ENCODE measurements around the gene LNX2.

Gene LNX2

GRCh38 chr13:27605610-27606200, 14.6 kb downstream of the LNX2 start:
- DNase-seq = peak; percentile 17

GRCh38 chr13:27605099-27605498, 15.2 kb downstream of the LNX2 start:
- no peak for DNase-seq

DNA sequence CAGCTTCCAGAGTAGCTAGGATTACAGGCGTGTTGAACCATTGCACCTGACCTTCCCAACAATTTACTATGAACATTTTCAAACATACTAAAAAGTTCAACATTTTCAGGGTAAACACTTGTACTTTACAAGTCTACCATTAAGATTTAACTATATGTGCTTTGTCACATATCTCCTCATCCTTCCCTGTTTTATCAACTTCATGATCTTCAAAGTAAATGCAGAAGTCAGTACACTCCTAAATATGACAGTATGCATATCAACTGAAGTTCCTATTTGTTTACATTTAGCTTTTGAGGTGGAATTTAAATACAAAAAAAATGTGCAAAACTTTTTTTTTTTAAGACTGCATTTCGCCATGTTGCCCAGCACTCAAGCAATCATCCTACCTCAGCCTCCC, 18.5 kb downstream of the LNX2 start:
- DNase-seq = no peak

DNA sequence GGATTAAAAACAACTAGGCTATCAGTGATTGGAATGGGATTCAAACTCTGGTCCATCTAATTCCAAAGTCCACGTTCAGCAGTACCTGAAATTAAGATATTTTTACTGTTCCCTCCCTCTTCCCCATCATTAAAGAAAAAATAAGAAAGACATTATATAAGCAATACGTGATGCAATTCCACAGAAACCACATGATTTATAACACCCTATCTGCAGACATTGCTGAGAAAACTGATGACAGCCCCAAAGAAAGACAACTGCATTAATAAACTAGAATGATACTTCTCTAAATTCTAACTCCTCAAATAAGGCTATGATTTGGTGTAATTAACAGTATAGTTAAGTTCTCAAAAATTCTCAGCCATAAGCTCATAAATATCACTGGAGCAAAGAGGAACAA, 19.1 kb downstream of the LNX2 start:
- DNase-seq = no peak

DNA sequence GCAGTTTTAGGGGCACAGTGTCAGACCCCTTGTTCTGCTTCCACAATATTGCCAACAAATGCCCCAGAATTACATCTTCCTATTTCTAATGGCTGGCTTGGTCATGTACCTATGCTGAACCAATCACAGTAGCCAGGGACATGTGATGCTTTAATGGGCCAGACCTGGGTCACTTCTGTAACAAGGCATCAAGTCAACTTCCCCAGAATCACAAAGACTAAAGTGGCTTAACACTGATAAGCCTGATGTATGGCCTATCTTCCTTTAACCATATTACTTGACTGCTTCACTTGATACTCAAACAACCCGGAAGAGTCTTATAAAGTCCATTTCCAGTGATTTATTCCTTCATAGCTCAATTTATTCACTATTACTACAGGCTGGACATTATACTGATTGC, 19.6 kb downstream of the LNX2 start:
- no peak for DNase-seq

GRCh38 chr13:27599845-27600553, 20.3 kb downstream of the LNX2 start:
- no peak for DNase-seq

GRCh38 chr13:27599096-27599495, 21.2 kb downstream of the LNX2 start:
- no peak for DNase-seq

DNA sequence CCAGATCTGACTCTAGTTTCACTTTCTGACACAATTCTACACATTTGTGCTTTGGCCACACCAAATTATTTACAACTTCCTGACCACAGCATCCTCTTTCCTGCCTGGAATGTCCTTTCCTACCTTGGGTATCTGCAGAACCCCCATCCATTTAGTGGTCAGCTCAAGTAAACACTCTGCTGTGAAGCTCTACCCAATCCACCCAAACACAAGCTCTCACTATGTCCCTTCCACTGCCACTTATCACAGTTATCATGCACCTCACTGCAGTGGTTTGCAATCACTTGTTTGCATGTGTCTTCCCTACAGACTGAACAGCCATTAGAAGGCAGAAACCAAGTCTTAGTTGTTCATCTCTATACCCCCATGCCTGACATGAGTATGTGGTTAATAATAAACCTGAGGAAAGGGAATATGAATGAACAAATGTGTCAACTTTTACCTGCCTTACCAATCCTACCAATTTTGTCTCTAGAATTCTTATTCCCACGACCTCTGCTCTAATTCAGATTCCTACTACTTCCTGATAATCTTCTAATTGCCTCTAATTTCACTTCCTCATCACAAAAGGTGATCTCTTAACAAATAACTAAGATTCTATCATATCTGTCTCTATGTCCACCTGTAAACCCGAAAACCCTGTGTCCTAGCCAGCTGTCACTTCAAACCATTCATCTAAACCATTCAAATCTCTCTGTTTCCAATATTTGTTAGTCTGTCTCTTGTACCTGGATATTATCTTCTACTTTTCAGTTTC, 25.1 kb downstream of the LNX2 start:
- no peak for DNase-seq

- DNase-seq = no peak
Measured at GRCh38 chr13:27593267-27593666, 27.1 kb downstream of the LNX2 start.

DNA sequence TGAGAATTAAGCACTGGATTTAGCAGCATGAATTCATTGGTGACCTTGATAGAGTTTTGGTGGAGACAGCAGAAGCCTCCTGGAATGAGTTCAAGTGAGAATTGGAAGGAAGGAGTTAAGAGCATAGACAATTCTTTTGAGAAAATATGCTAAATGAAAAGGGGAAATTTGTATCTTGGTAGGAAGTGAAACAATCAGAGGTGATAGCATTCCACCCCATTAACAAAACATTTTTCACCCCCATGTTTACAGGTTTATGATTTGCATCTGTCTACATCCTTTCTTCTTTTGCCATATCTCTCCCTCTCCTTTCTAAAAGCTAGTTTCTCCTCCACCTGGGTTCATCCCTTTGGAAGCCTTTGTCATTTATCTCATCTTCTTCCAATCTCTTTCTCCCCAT, 27.5 kb downstream of the LNX2 start:
- no peak for DNase-seq

DNA sequence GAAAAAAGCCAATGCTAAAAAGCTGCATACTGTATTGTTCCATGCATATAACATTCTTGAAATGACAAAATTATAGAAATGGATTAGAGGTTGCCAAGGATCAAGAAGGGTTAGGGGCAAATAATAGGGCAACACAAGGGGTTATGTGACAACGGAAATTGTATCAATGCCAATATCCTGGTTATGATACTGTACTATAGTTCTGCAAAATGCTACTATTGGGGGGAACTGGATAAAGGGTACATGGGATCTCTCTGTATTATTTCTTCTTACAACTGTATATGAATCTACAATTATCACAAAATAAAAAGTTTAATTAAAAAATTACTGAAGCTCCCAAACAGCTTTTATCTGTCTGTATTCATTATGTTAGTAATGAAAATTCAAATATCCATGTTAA, 31.9 kb downstream of the LNX2 start:
- DNase-seq = no peak

GRCh38 chr13:27587095-27587746, 33.1 kb downstream of the LNX2 start:
- DNase-seq = no peak

DNA sequence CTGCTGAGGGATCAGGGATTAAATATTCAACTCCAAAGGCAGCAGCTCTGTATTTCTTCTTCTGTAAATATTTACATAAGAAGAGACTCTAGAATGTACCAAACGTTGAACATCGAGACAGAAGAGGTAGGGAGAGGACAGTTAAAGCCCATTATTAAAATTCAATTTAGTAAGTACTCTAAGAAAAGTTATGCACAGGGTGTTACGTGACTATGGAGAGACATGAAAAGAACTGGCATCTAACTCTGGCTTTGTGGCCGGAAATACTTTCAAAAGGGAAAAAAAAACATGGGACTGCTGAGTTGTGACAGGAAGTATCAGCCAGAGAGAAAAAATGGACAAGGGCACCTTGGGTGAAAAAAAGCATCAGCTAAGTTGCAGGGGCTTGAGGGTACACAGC, 36.7 kb downstream of the LNX2 start:
- DNase-seq = no peak

GRCh38 chr13:27578121-27579030, 42.0 kb downstream of the LNX2 start:
- no peak for DNase-seq

DNA sequence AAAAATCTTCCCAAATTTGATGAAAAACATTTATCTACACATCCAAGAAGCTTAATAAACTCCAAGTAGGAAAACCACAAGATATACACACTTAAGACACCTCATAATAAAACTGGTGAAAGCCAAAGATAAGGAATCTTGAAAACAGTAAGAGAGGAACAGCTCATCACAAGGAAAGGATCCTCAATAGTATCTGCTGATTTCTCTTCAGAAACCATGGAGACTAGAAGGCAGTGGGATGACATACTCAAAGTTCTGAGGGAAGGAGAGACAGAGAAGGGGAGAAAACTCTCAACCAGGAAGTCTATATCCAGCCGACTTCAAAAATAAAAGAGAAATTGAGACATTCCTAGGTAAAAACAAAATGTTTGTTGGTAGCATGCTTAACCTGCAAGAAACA, 45.7 kb downstream of the LNX2 start:
- DNase-seq = no peak

DNA sequence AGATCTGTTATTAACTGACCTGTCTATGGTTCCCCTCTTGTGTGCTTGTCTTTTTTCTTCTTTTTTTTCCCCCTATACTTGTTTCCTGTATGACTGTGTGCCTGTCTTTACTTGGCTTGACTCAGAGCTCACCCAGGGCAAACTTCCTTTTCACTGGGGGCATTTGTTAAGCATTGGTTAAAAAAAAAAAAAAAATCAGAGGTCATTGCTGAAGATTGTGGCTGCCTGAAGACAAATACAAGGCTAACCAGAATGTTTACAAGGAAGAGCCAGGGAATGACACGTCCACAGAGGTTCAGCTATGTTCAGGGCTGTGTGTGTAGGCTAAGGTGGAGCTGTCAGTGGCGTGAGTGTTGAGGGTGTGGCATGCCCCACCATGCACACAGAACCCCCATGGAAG, 47.1 kb downstream of the LNX2 start:
- peak; percentile 14 for DNase-seq

- no peak for DNase-seq
Measured at GRCh38 chr13:27572234-27572901, 48.0 kb downstream of the LNX2 start.

- peak; percentile 39 for DNase-seq
Measured at GRCh38 chr13:27570906-27571305, 49.4 kb downstream of the LNX2 start.

GRCh38 chr13:27569405-27569804, 50.9 kb downstream of the LNX2 start:
- no peak for DNase-seq

GRCh38 chr13:27565818-27566217, 54.5 kb downstream of the LNX2 start:
- DNase-seq = no peak

DNA sequence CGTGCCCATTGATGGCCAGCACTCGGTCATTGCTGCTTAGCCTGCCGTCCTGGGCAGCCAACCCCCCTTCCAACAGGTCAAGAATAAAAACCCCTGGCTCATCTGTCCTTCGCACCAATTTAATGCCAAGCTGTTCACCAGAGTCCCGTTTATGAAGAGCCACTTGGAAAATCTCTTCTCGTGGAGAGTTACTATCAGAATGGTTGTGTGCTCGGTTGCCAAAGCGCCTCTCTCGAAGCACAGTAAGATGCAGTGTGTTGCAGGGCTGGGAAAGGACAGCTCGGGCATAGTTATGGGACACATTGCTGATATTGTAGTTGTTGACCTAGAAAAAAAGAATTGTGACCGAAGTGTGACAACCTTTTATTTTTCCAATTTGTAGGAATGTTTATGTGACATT, 57.9 kb downstream of the LNX2 start:
- no peak for DNase-seq

DNA sequence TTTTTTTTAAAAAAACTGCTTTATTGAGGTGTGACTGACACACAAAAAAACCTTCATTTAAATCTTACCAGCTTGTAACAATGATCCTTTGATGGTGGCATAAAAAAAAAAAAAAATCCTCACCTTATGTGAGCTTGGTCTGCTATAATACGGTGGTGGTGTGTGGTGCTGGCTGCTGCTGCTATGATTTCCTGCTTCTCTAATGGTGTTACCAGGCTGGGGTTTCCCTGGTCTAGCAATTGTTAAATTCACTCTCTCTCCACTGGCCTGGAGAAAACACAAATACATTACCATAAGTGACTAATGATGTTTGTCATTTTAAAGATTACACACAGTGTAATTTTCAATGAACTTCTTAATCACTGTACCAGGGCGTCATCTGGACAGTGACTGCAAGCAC, 60.6 kb downstream of the LNX2 start:
- DNase-seq = no peak

Measured in inflammatory macrophage treated with lipopolysaccharide for 4 hours (primary cell).